HG03159 (cell line): ENCODE measurements around the gene COL4A4.

Experiments used
- ATAC-seq: cut with Tn5 transposase; IDR thresholded peaks from one replicate; pipeline ENCODE4 v1.9.1; 2021; ENCODE audit warnings: mild to moderate bottlenecking, moderate library complexity; ENCODE audit not compliant: unreplicated experiment

Gene COL4A4

DNA sequence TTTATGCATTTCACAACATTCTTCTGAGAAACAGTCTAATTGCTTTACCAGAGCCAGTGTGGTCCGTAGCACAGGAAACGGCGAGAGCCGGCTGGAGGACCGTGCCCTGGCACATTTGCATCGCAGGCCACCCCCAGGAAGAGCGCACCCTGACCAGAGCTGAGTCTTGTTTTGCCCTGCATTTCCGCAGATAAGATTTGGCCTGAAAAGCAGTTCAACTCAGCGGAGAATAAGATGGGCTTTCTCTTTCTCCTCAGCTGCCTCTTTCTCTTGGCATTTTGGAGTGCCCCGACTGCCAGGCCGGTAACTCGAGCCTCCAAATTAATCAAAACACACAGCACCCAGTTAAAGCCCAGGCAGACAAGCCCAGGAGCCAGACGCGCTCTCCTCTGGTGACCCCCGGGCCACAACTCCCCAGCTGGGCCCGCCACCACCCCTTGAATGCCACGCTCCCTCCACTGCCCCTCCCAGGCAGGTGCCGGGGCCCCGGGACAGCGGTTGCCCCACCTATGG, 464 bp downstream of the COL4A4 start:
- ATAC-seq = peak; percentile 65

DNA sequence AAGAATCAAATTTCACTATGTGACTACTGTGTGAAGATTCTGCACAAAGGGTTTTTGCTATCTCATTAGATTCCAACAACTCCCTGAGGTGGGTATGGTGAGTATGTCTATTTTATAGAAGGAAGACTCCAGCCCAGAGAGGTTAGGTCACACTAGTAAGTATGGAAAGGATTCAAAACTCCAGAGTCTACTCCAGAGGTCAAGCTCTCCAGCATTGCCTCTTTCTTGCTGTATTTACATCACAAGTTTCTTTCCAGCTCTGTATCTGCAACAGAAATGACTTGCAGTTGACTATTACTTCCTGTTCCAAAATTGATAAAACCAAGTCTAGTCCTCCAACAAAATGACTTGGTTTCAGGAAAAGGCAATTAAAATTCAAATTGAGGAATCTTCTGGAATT, 2.1 kb downstream of the COL4A4 start:
- no peak for ATAC-seq

DNA sequence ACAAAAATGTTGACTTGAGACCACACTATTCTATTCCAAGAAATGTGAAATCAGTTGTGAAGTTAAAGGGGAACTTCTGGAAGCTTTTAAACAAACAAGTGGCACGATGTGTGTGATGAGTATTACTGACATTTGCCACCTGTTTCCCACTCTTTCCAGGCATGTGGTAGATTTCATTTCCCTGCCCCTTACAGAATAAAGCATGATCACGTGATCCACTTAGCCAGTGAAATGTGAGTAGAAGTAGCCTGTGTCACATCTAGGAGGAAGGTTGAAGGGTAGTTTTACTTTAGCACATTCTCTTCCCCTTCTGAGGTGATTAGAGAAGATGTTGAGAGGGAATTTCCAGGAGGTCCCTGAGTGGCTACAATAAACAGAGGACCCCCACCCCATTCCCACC, 3.8 kb downstream of the COL4A4 start:
- ATAC-seq = no peak

DNA sequence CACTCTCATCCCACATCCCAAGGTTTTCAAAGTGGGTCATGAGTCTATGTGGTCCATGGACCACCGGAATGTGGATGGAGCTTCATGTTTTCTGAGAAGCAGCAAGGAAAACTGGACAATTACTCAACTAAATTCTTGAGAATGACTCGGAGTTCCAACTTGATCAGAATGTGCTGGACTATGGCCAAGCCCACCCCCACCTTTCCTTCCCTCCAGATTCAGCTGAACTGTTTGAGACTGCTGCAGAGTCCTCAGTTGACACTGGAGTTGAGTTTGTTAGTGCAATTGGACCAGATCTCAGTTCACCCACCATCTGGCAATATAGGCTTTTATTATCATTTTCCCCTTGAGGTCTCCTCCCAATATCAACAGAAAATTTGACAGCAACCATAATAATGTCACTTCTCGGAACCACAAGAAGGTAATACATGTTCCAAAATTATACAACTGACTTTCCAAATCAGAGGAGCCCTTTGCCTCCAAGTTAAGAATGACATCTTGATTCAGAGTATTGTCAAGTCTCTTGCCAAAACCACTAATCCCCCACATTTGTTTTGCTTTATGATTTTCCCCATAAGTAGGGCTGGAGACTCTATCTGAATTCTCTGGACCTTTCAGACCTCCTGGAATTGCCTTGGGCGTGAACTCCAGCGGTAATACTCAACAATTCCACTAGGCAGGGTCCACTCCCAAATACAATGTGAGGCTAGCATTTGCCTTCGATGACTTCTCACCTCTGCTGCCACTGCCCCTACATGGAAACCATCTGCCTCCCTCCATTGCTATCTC, 8.8 kb downstream of the COL4A4 start:
- no peak for ATAC-seq

DNA sequence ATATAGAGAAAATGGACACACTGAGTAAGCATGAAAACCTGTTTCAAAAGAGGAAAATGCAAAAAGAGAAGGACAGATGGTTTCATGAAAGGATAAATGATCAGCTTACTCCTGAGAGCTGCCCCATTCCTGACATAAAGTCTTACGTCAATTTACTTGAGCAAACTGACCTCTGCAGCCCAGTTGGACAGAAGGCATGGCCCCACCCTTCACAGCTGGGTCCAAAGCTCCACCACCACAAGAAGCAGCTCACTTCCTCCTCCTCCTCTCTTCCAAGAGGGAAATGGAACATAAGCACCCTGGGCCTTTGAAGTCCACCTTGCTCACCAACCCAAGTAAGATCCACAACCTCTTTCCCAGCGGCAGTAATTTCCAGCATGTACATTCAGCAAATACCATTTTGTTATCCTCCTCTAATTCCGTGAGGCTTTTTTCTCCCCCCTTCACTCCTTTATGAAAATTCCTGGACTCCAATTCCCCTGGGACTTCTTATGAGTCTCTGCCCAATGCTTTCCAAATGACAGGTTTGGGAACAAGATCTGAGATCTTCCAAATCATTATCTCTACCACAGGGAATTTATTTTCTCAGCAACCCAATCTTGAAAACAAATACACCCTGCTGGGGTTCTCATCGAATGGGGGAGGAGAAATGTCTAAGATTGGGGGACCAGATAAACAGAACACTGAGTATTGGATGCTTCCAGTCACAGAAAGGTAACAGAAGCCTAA, 10.1 kb downstream of the COL4A4 start:
- ATAC-seq = no peak

DNA sequence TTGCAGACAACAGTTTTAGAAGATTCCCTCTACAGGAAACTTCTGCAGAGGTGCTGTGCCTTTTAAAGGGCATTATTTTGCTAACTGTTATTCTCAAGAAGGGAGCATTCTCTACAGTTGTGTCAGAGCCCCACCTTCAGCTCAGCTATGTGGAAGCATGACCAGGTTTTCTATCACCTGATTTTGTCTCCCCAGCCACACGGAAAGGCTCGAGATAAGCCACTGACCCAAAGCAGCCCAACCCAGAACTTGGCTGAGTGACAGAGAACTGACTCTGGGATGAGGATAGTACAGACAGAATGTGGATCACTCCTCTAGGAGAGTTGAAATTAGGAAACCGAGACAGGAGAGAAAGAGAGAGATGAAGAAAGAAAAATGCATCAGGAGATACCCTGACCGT, 10.7 kb downstream of the COL4A4 start:
- ATAC-seq = no peak

DNA sequence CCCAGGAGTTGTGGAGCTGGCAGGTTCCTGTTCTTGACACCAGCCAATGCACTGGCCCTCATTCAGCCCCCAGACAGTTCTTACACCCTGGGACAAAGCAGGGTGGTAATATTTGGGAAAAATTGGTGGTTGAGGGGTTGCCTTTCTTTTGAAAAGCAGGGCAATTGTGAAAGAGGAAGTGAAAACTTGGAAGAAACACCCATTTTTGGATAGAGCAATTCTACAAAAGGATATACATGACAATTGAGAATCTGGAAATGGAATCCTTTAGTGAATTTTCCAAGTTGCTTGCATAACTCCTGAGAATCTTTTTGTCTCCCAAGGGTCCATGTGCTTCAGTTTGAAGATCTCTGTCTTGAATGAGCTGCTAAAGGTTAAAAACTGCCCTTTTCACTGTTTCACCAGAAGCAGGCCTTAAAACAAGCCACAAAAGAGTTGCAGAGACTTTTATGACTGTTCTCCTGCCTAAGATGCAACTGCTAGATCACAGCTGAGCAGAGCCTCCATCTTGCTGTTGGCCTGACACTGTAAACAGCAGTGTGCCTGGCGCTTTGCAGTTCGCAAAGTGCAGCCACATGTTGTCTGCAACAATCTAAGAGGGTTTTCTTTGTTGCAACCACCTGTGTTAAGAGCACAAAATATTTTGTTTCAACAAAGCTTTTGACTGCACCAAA, 11.8 kb downstream of the COL4A4 start:
- no peak for ATAC-seq

DNA sequence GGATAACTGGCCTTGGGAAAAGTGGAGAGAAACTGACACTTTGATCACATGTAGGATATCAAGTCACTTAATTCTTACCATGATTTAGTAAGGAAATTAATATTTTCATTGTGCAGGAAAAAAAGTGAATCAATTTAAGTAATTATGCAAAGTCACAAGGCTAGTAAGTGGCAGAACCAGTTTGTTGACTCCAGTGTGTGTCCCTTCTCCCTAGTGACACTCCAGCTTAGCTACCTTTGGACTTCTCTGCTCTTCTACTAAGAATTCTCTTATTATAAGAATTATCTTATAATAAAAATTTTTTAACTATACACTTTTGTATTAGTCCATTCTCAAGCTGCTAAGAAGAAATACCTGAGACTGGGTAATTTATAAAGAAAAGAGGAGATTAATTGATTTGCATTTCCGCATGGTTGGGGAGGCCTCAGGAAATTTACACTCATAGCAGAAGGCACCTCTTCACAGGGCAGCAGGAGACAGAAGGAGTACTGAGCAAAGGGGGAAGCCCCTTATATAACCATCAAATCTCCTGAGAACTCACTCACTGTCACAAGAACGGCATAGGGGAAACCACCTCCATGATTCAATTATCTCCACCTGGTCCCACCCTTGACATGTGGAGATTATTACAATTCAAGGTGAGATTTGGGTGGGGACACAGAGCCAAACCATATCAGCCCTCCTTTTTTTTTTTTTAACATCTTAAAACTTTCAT, 13.6 kb downstream of the COL4A4 start:
- no peak for ATAC-seq

DNA sequence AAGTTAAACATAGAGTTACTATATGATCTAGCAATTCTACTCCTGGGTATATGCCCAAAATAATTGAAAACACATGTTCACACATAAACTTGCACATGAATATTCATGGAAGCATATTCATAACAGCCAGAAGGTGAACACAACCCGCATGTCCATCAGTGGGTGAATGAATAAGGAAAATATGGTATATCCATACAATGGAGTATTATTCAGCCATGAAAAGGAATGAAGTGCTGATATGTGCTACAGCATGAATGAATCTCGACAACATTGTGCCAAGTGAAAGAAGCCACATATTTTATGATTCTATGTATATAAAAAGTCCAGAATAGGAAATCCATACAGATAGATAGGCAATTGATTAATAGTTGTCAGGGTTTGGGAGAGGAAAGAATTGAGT, 15.9 kb downstream of the COL4A4 start:
- ATAC-seq = no peak

DNA sequence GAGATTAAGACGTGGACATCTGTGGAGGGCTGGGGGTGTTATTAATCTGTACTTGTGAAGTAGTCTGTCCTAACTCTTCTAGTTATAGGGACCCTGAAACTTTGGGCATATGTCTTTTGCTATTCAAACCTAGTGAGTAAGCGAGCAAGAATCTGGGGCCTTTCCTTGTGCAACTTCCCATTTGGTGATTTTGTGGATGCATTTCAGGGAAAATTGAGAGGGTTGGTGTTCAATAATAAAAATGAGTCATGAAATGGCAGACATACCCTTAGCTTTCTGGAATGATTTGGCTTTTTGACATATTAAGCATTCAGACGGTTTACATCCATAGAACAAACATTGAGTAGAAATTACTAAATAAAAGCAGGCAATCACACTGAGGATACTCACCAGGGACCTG, 17.0 kb downstream of the COL4A4 start:
- ATAC-seq = no peak

DNA sequence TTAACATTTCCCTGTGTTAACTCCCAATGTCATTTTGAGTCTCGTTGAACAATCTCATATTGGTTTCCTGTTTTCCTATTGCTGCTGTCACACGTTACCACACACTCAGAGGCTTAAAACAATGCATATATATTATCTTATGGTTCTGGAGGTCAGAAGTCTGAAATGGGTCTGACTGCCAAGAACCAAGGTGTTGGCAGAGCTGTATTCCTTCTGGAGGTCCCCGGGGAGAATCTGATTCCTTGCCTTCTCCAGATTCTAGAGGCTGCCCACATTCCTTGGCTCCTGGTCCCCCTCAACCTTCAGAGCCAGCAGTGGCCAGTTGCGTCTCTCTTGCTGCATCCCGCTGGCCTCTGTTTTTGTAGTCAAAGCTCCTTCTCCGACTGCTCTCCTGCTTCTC, 17.5 kb downstream of the COL4A4 start:
- no peak for ATAC-seq

DNA sequence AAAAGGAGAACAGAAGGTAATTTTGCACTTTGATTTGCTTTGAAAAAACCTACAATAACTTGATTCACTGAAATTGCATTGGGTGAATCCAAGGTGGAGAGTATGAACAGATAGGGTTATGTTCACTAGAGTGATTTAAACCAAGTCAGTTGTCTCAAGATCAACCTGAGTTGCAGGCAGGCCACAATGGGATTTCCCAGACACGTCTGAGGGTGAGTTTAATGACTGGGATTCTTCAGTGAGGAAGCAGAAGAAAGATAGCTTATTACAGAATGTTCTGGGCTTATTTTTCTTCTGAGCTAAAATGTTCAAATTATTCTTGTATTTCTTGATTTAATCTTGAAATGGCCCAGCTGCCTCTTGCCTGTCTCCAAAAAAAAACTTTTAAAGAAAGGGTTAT, 20.1 kb downstream of the COL4A4 start:
- no peak for ATAC-seq

DNA sequence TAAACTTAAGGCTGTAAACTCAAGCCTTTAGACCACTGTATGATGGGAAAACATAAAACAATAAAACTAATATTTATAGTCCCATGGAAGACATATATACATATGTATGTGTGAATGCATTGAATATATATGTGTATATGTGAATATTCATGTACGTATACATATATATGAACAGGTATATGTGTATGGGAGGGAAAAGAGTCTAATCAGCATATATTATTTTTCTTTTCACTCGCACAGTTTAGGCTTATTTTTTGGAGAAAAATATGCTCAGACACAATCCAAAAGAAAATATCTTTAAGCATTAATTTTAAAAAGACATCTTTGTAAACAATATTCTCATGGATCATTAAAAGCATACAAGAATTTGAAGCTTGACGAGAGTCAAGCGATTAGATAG, 22.7 kb downstream of the COL4A4 start:
- no peak for ATAC-seq

DNA sequence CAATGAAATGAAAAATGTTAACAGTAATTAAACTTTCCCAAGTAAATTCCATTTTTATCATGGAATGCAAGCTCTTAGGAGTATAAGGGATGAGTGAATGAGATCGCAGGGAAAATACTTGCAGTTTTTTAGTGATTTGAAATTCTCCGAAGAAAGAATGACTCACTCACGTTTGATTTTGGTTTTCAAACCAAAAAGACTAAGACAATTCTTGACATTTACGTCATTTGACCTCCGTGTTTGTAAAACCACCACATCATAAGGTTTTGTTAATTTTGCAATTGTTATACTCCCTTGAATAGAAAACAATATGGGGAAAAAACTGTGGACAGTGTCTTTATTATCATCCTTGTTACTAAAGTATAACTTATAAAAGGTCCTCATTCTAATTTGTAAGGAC, 29.4 kb downstream of the COL4A4 start:
- no peak for ATAC-seq

DNA sequence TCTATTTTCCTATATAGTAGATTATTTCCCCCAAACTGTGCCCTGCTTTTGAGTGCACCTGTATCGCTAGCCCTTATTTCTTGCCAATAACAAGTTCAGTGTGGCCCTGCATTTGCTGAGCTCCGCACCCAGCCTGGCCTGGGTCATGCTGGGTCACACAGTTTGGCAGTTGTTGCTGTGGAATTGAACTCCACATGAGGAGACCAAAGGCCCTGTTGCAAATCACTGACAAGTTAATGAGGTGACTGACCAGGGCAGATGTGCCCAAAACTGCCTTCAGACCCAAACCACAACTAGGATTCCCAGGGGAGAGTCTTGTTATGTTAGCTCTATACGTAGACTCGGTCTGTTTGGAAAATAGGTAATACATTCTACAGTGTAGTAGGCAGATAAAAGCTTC, 31.0 kb downstream of the COL4A4 start:
- ATAC-seq = no peak

DNA sequence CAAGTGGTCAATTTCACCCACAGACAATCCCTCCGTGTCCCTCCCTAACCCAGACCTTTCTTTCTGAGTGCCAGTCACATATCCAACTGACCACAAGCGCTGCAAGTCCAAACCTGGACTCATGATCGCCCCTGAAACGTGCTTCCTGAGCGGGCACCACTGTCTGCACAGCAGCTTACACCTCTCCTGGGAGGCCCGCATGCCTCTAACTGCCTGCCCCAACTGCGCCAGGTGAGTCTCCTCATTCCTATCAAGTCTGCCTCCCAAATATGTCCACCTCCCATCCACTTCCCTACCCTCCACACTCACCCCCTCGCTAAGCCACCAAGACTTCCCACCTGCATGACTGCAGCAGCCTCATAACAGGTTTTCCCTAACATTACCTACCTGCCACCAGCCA, 33.4 kb downstream of the COL4A4 start:
- no peak for ATAC-seq

DNA sequence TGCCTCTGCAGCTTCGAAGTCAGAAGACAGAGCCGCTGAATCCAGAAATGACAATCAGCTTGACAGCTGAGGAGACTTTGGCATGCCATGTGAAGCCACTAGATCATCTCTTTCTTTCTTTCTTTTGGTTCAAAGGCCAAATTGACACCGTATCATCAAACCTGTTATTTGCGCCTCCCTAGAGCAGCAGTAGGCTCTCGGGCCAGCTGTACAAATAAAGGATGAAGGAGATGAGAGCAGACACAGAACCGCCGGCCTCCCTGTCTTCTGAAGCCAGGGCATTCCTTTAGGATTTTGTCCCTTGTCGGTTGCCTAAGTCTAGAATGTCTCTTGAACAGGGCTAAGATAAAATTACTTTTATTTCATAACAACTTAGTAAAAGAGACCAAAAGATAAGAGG, 36.8 kb downstream of the COL4A4 start:
- ATAC-seq = no peak

DNA sequence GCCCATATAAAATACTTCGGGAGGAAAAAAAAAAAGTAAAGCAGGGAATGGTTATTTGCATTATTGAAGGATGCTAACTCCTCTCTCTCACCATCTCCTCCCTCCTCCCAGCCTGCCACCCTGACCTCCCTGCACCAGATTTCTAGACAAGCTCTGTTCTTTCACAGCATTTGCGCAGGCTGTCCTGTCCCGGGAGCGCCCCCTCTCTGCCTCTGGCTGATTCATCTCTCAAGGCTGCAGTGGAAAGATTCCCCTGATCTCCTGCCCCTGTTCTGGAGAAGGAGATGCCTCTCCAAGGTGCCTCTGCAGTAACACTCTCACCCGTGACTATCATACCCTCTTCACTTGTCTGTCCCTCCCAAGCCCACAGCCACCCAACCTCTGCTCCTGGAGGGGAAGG, 38.5 kb downstream of the COL4A4 start:
- ATAC-seq = no peak

DNA sequence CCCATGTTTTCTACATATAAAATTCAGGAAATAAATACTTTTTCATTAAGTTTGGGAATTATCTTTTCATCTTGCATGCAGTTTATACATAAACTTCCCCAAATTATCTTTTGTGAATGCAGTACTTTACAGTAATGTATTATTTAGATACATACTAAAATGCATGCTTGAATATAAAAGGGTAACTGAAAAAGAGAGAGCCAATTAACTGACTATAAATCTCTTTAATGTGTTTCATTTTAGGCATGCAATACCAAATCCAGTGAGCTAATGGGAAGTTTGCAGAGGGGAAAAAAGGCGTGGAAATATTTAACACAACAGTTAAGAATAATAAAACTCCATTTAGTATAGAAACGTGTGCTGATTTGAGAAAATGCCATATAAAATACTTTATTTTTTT, 39.2 kb downstream of the COL4A4 start:
- ATAC-seq = no peak

DNA sequence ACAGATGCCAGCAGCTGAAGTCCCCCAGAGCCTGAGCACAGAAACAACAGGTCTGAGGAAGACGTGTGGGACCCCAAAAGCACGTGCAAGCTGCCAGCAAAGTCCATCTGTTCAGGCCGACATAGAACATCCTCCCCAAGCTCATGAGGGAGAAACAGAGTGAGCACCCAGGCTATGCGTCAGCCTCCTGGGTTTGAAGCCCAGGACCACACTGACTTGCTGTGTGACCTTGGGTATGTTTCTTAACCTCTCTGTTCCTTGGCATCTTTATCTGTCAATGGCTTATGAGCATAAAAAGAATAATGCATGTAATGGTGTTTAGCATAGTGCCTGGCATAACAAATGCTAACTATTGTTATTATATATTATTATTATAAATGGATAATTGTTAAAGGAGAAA, 40.3 kb downstream of the COL4A4 start:
- no peak for ATAC-seq

DNA sequence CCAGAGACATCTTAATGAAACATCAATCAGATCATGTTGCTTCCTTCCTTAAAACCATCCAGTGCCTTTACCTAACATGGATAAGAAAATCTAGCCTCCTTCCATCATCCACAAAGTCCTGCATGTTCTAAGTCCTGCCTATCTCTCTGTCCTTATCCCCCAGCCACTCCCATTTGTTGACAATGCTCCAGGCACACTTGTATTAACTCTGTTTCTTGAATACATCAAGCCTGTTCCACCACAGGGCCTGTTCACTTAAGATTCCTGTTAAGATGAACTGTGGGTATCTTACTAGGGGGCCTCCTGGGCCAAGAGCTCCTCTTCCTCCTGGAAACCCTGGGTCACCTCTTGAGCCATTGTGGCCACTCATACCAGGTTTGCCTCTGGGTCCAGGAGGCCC, 45.7 kb downstream of the COL4A4 start:
- ATAC-seq = no peak
